Esophagus squamous epithelium (tissue), 5 donors: ENCODE results near the gene DPEP1. TPM values are rescaled to one million over a fixed set of nuclear protein-coding genes. Genes with fewer than 3 reads are reported as not detected.

ENCODE experiments used
- DNase-seq: peaks from one replicate; lab custom pipeline; 2025; lab: John Stamatoyannopoulos, UW
- H3K27ac ChIP-seq, 4 donors: fragments of 200-600 bp; sonication (generic); one replicate each; pipeline ENCODE4 v1.5.1; 2016 to 2019; ENCODE audit warnings: mild to moderate bottlenecking in 1 of 4
- H3K27me3 ChIP-seq, 4 donors: fragments of 200-600 bp; sonication (generic); 1 replicate in 3 of 4; 2 replicates in 1 of 4; pipeline versions ENCODE4 v1.5.1 to v1.6.0; 2017 to 2021; ENCODE audit warnings: antibody characterized with exemption in 1 of 4
- H3K36me3 ChIP-seq, 3 donors: fragments of 200-600 bp; sonication (generic); one replicate each; pipeline ENCODE4 v1.5.1; 2016 to 2019
- H3K4me1 ChIP-seq, 3 donors: fragments of 200-600 bp; sonication (generic); one replicate each; pipeline ENCODE4 v1.5.1; 2017 to 2019
- H3K4me3 ChIP-seq, 4 donors: fragments of 200-600 bp; sonication (generic); 1 replicate in 3 of 4; 2 replicates in 1 of 4; pipeline ENCODE4 v1.5.1; 2016 to 2019; ENCODE audit warnings: mild to moderate bottlenecking in 2 of 4, moderate library complexity in 1 of 4
- H3K9me3 ChIP-seq, 3 donors: fragments of 200-600 bp; sonication (generic); one replicate each; pipeline ENCODE4 v1.5.1; 2016 to 2019
- POLR2A ChIP-seq, 4 donors: fragments of 450-650 bp; IDR thresholded peaks; one replicate each; pipeline ENCODE4 v1.6.1; 2017; ENCODE audit warnings: antibody characterized with exemption in 4 of 4, mild to moderate bottlenecking in 4 of 4, moderate library complexity in 3 of 4
- WGBS, 2 donors: methylation state at CpG; one replicate each; pipeline ENCODE4 v1.1.5; 2018; 5-methylcytosine and 5-hydroxymethylcytosine counted together
- intact Hi-C: fragments of 100-400 bp; cut with DNase I; formaldehyde crosslinking; loops from one replicate; pipeline ENCODE4 v1.15.0; 2022
- total RNA-seq, 4 donors: library from RNA; depleted of rRNA; stranded (reverse); fragments of >200 nt; gene quantifications; one replicate each; pipeline ENCODE4 v1.1.0, GENCODE V29; 2016
- TF ChIP-seq, protein P1 (sequence below), 6 experiments: fragments of 450-650 bp in 4 of 6; fragments of 200-600 bp in 2 of 6; sonication (generic) in 2 of 6; IDR thresholded peaks; one replicate each; pipeline ENCODE4 v1.5.1; 2016 to 2019; ENCODE audit warnings: antibody characterized with exemption in 6 of 6, mild to moderate bottlenecking in 4 of 6, moderate library complexity in 4 of 6
- donor health status: DM: yes; HTN: yes; CAD: no.

DPEP1 gene
- total RNA-seq, 4 donors from 2014 or later: 0.76 to 4.1 TPM; not detected in 2

GRCh38 chr16:89588413-89589109 is 24.9 kb upstream of the DPEP1 start:
- no peaks in the 10 kb centered on the region for H3K36me3 ChIP-seq
- H3K27me3 ChIP-seq: no peaks in the 10 kb centered on the region
- H3K27ac ChIP-seq: no peak overlapping the region
- intact Hi-C loops: no loop called here
- H3K4me1 ChIP-seq: no peaks in the 10 kb centered on the region
- DNase-seq: no peak
- WGBS, 2 donors: 90% methylated on average over 9 of the region's 26 CpGs; no CpG with 5 or more reads in 1 of the 2 donors
- no peak overlapping the region for H3K4me3 ChIP-seq
- no peak for TF ChIP-seq POLR2A (IDR thresholded peaks at IDR 0.05)
- TF ChIP-seq, protein P1, sequence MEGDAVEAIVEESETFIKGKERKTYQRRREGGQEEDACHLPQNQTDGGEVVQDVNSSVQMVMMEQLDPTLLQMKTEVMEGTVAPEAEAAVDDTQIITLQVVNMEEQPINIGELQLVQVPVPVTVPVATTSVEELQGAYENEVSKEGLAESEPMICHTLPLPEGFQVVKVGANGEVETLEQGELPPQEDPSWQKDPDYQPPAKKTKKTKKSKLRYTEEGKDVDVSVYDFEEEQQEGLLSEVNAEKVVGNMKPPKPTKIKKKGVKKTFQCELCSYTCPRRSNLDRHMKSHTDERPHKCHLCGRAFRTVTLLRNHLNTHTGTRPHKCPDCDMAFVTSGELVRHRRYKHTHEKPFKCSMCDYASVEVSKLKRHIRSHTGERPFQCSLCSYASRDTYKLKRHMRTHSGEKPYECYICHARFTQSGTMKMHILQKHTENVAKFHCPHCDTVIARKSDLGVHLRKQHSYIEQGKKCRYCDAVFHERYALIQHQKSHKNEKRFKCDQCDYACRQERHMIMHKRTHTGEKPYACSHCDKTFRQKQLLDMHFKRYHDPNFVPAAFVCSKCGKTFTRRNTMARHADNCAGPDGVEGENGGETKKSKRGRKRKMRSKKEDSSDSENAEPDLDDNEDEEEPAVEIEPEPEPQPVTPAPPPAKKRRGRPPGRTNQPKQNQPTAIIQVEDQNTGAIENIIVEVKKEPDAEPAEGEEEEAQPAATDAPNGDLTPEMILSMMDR (IDR thresholded peaks at IDR 0.05): no peak
- no peaks in the 10 kb centered on the region for H3K9me3 ChIP-seq

GRCh38 chr16:89589241-89589926 is 24.1 kb upstream of the DPEP1 start:
- Histone ChIP-seq H3K27me3 (no peaks in the 10 kb centered on the region), H3K9me3 (no peaks in the 10 kb centered on the region), H3K36me3 (no peaks in the 10 kb centered on the region), H3K4me1 (no peaks in the 10 kb centered on the region), H3K27ac (no peak overlapping the region), H3K4me3 (no peak overlapping the region)
- intact Hi-C loops: no loop called here
- no peak for DNase-seq
- TF ChIP-seq, protein P1 (IDR thresholded peaks at IDR 0.05): no peak
- no peak for TF ChIP-seq POLR2A (IDR thresholded peaks at IDR 0.05)
- 88 to 98% methylated on average over 7 to 9 of the region's 21 CpGs for WGBS, 2 donors

DNA sequence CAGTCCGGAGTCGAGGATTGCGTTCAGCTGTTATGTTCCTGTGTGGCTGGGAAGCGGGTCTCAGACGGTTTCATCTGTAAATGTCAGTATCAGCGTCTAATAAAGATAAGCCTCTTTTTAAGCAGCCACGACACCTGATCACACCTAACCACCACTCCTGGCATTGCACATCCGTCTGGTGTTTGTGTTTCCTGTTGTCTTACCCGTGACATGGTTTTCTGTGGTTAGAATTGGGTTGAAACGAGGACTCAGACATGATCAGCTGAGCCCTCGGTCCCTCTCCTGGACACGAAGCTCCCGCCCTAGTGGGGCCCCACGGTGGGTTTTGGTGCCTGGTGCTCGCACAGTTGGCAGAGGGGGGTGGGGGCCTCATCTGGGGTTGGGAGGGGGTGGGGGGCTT is 19.6 kb upstream of the DPEP1 start:
- Histone ChIP-seq H3K4me3 (no peak overlapping the region), H3K27ac (no peak overlapping the region), H3K4me1 (no peaks in the 10 kb centered on the region), H3K36me3 (no peaks in the 10 kb centered on the region), H3K9me3 (no peaks in the 10 kb centered on the region), H3K27me3 (no peaks in the 10 kb centered on the region)
- WGBS, 2 donors: 72 to 77% methylated on average over 8 of the region's 15 CpGs
- intact Hi-C loops: no loop called here
- no peak for DNase-seq
- TF ChIP-seq, protein P1 (IDR thresholded peaks at IDR 0.05): no peak
- TF ChIP-seq POLR2A (IDR thresholded peaks at IDR 0.05): no peak

- Histone ChIP-seq H3K9me3 (no peaks in the 10 kb centered on the region), H3K36me3 (no peaks in the 10 kb centered on the region), H3K4me3 (no peak overlapping the region), H3K27me3 (no peaks in the 10 kb centered on the region), H3K27ac (no peak overlapping the region), H3K4me1 (peaks cover 5 to 15% (median 12%) of the 10 kb centered on the region in 3 donors)
- no peak for DNase-seq
- intact Hi-C loops: no loop called here
- TF ChIP-seq POLR2A (IDR thresholded peaks at IDR 0.05): no peak
- TF ChIP-seq, protein P1 (IDR thresholded peaks at IDR 0.05): no peak
- WGBS, 2 donors: 86 to 98% methylated on average over 20 to 31 of the region's 47 CpGs
These were observed 17.9 kb upstream of the DPEP1 start for GRCh38 chr16:89595330-89596060.
